GM18951 (cell line): ENCODE data around the gene TAS1R3.
"Not testable (repeated sequence)": the region's sequence is repeated elsewhere in the genome, so short reads cannot be mapped to it uniquely, and the experiment has no call there.

Experiments
- POLR2A ChIP-seq: IDR thresholded peaks from 4 replicates; pipeline ENCODE4 v1.6.1; 2011; ENCODE audit warnings: mild to moderate bottlenecking; ENCODE audit not compliant: insufficient read length, insufficient read depth; ENCODE audit errors: extremely low read depth
- in situ Hi-C: fragments of 300-500 bp; cut with MboI; formaldehyde crosslinking; loops from one replicate; pipeline ENCODE4 v1.12.0; 2022; ENCODE audit warnings: low sequenced_read_pairs, mixed read lengths, inconsistent platforms; ENCODE audit not compliant: unreplicated experiment

Gene TAS1R3

GRCh38 chr1:1356796-1357401 is 25.8 kb downstream of the TAS1R3 start:
- in situ Hi-C loops, result no loop called here
- TF ChIP-seq POLR2A, result no peak

GRCh38 chr1:1357871-1358432 is 26.9 kb downstream of the TAS1R3 start:
- in situ Hi-C loops, result no loop called here
- no peak for TF ChIP-seq POLR2A

- no peak for TF ChIP-seq POLR2A
- in situ Hi-C loops, result no loop called here
These were observed 27.6 kb downstream of the TAS1R3 start, which contains the start of gene MXRA8 for GRCh38 chr1:1358433-1359271. Gene MXRA8, minus strand, starts transcription at chr1:1358555. Its CDS starts 51 bp downstream, at chr1:1358504.

GRCh38 chr1:1359308-1359663 is 28.2 kb downstream of the TAS1R3 start:
- in situ Hi-C loops, result no loop called here
- no peak for TF ChIP-seq POLR2A

GRCh38 chr1:1359664-1360468 is 28.8 kb downstream of the TAS1R3 start:
- no peak for TF ChIP-seq POLR2A

GRCh38 chr1:1360506-1361169 is 29.6 kb downstream of the TAS1R3 start:
- no peak for TF ChIP-seq POLR2A
- in situ Hi-C loops, result no loop called here

More at GRCh38 chr1:1359664-1360468, 28.8 kb downstream of the TAS1R3 start:
- in situ Hi-C loops, result no loop called here

- TF ChIP-seq POLR2A, result no peak
- in situ Hi-C loops, result no loop called here
These were observed 30.3 kb downstream of the TAS1R3 start for GRCh38 chr1:1361233-1361981.

- in situ Hi-C loops, result no loop called here
- TF ChIP-seq POLR2A, result no peak
These were observed 30.9 kb downstream of the TAS1R3 start for GRCh38 chr1:1361982-1362423.

- in situ Hi-C loops, result no loop called here
These were observed 33.2 kb downstream of the TAS1R3 start for GRCh38 chr1:1364266-1364665.

GRCh38 chr1:1365875-1366698 is 35.0 kb downstream of the TAS1R3 start:
- in situ Hi-C loops, result no loop called here
- no peak for TF ChIP-seq POLR2A

More at GRCh38 chr1:1364266-1364665, 33.2 kb downstream of the TAS1R3 start:
- TF ChIP-seq POLR2A, result no peak

- TF ChIP-seq POLR2A, result no peak
- in situ Hi-C loops, result no loop called here
These were observed 35.6 kb downstream of the TAS1R3 start for GRCh38 chr1:1366699-1367066.

- TF ChIP-seq POLR2A, result no peak
- in situ Hi-C loops, result no loop called here
These were observed 36.2 kb downstream of the TAS1R3 start for GRCh38 chr1:1367315-1367714.

- in situ Hi-C loops, result not testable (repeated sequence)
These were observed 39.0 kb downstream of the TAS1R3 start for GRCh38 chr1:1370094-1370493.
